T-helper 1 cell treated with Interleukin-12 subunit alpha and Interleukin-12 subunit beta and Interleukin-4 antibody, amounts not matched to agents 30 μg/mL and 1 μg/mL, for 36 hours (primary cell): ENCODE measurements around the gene CLVS2.

Experiments used
- H3K27ac Mint-ChIP-seq: one replicate; pipeline ENCODE4 v1.8.0; 2021; ENCODE audit warnings: mild to moderate bottlenecking, mixed read lengths
- H3K27me3 Mint-ChIP-seq: one replicate; pipeline ENCODE4 v1.8.0; 2021; ENCODE audit warnings: low read depth, mixed read lengths
- H3K36me3 Mint-ChIP-seq: one replicate; pipeline ENCODE4 v1.8.0; 2021; ENCODE audit warnings: low read depth, mixed read lengths
- H3K4me1 Mint-ChIP-seq: one replicate; pipeline ENCODE4 v1.8.0; 2021; ENCODE audit warnings: low read depth, mixed read lengths
- H3K4me3 Mint-ChIP-seq: one replicate; pipeline ENCODE4 v1.8.0; 2021; ENCODE audit warnings: mild to moderate bottlenecking, moderate library complexity, mixed read lengths
- H3K9me3 Mint-ChIP-seq: one replicate; pipeline ENCODE4 v1.8.0; 2021; ENCODE audit warnings: mixed read lengths

CLVS2 gene

DNA sequence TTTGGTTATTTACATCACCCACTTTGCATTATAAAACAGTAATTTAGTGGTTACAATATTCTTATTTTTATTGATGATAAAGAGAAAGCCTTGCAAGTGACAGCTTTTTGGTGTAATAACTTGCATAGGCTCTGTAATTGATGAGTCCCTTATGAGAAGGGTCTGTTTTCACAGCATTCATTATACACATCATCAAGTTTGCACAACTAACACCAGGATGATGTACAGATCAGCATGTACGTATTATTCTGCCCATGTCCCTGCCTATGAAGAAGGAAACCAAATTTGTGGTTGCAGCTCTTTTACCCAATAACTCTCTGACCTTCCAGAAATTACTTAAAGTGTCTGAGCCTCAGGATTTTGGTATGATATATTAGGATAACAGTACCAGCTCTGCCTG is 59.2 kb downstream of the CLVS2 start:
- Mint-ChIP-seq H3K9me3 (no peaks in the 10 kb centered on the region), H3K27ac (no peak overlapping the region), H3K36me3 (no peaks in the 10 kb centered on the region), H3K4me1 (no peaks in the 10 kb centered on the region), H3K4me3 (no peak overlapping the region), H3K27me3 (no peaks in the 10 kb centered on the region)

DNA sequence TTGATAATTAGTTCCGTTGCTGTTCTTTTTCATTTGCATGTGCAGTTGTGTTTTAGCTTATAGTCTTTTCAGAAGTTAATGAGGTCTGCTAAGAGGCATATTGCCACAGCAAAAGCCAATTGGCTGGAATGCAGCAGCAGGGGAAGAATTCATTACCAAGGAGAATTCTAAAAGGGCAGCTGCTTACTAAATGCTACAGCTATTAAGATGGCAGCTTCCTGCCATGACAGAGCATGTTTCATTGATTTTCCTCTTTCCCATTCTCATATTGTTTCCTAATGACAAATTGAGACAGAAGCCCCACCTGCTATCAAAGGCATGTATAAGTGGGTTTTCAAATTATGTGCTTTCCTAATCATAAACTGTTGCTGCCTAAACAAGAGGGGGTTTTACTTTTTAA is 66.6 kb downstream of the CLVS2 start:
- no peak overlapping the region for H3K4me3 Mint-ChIP-seq
- H3K27ac Mint-ChIP-seq, result no peak overlapping the region
- H3K36me3 Mint-ChIP-seq, result no peaks in the 10 kb centered on the region
- H3K9me3 Mint-ChIP-seq, result no peaks in the 10 kb centered on the region
- H3K27me3 Mint-ChIP-seq, result no peaks in the 10 kb centered on the region
- peaks cover 12% of the 10 kb centered on the region for H3K4me1 Mint-ChIP-seq

DNA sequence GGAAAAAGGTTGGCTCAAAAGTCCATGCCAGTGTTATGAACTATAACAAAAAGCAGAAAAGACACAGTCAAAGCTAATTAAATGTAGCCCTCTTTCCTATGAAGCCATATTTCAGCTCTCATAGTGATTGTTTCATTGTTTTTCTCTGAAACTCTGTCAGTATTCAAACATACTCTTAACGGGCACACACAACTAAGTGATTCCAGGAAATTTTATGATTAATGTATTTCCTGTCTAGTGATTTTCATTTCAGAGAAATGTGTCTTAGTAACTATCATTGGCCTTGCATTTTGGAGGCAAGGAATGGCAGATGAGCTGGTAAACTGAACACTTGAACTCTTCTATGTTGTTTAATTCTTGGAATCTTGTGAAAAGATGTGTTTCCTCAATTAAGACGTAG is 68.0 kb downstream of the CLVS2 start:
- H3K27ac Mint-ChIP-seq, result no peak overlapping the region
- H3K4me1 Mint-ChIP-seq, result peaks cover 12% of the 10 kb centered on the region
- H3K36me3 Mint-ChIP-seq, result no peaks in the 10 kb centered on the region
- H3K27me3 Mint-ChIP-seq, result no peaks in the 10 kb centered on the region
- H3K9me3 Mint-ChIP-seq, result no peaks in the 10 kb centered on the region
- H3K4me3 Mint-ChIP-seq, result no peak overlapping the region

DNA sequence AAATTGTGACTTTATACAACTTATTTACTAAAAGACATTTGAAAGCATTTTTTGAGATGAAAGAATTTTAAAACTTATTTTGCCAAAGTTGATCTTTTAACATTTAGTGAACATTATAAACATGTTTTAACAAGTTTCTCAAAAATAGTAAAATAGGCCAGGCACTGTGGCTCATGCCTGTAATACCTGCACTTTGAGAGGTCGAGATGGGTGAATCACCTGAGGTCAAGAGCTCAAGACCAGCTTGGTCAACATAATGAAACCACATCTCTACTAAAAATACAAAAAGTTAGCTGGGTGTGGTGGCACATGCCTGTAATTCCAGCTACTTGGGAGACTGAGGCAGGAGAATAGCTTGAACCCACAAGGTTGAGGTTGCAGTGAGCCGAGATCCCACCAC is 78.6 kb downstream of the CLVS2 start:
- Mint-ChIP-seq H3K36me3 (no peaks in the 10 kb centered on the region), H3K4me1 (no peaks in the 10 kb centered on the region), H3K27ac (no peak overlapping the region), H3K4me3 (no peak overlapping the region), H3K9me3 (no peaks in the 10 kb centered on the region), H3K27me3 (no peaks in the 10 kb centered on the region)

DNA sequence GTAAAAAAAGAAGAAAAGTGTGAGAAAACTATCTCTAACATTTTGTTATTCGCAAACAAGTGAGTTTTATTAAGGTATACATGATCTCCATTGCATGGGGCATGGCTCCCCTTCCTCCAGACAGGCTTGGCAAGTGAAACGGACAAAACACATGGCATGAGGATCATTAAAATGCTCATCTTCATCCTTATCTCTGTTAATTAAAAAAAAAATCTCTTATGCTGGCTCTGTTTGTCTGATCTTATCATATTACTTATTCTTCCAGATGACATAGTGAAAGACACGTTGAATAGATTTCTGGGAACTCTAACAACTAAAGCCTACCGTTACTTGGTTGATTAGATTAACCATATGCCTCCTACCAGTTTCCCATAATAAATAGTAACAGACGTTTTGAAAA is 89.4 kb downstream of the CLVS2 start:
- Mint-ChIP-seq H3K36me3 (no peaks in the 10 kb centered on the region), H3K27ac (no peak overlapping the region), H3K4me3 (no peak overlapping the region), H3K27me3 (no peaks in the 10 kb centered on the region), H3K4me1 (no peaks in the 10 kb centered on the region), H3K9me3 (no peaks in the 10 kb centered on the region)

DNA sequence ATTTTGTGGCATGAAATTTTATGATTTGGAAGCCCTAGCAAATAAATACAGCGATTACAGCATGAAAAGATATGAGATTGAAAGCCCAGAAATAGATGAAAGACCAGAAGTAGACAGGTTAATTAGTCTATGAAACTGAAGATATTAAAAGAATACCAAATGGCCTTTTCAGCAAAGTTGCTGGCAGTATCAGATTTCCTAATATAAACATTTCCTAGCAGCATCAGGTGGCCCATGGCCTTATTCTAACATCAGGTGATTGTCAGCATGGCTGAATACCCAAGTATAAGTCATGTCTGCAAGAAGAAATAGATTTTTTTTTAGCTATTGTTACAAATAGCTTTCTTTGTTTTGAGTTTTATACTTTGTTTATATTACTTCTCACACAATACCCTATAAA is 93.2 kb downstream of the CLVS2 start:
- H3K4me1 Mint-ChIP-seq, result no peaks in the 10 kb centered on the region
- H3K36me3 Mint-ChIP-seq, result no peaks in the 10 kb centered on the region
- H3K27ac Mint-ChIP-seq, result no peak overlapping the region
- H3K9me3 Mint-ChIP-seq, result no peaks in the 10 kb centered on the region
- H3K27me3 Mint-ChIP-seq, result no peaks in the 10 kb centered on the region
- no peak overlapping the region for H3K4me3 Mint-ChIP-seq

DNA sequence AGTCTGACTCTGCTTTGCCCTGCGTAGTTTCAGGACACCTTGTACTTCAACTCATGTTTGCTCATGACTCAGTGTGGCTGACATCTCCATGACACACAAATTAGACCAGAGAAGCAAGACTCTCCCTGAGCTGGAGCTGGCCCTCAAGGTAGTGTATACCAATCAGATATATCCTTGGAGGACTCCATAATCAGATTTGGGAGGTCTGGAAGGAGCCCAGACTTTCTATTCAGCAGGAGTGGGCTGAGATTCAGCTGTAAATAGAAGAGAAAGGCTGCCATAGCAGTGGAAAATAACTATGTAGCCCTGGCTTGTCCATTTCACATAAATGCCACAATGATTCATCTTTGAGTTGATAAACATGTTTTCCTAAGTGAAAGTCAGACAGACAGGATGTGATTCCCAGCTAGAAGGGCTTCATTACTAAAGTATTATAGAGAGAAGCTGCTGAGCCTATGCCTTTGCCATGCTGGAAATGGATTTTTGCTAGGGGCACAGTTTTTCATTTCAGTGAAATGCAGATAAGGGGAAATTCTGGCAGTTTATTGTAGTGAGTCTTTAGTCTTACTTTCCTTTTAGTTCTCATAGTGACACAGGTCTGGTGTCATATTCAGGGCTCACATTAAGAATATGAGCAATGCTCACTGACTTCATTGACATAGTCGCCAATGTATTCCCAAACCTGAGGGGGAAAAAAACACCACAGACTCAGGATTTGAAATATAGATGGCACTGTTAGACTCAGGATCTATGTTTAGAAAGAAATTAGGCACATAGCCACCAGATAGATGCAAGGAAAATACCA is 95.3 kb downstream of the CLVS2 start:
- Mint-ChIP-seq H3K36me3 (no peaks in the 10 kb centered on the region), H3K4me1 (no peaks in the 10 kb centered on the region), H3K4me3 (no peak overlapping the region), H3K27me3 (no peaks in the 10 kb centered on the region), H3K27ac (no peak overlapping the region), H3K9me3 (no peaks in the 10 kb centered on the region)

DNA sequence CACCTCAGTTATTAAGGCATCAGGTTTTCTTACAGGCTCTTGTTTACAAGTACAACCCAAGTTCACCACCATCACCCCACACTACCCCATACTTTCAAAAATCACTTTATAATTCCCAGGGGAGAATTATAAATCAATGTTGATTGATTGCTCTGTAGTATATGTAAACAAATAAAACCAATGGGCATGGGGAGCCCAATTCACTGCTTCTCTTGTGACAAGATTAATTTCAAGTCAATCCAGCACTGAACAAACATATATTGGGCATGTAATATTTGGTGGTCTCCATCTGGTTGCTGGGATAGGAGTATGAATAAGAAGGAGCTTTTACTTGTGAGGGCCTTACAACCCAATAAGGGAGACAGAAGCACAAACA is 95.8 kb downstream of the CLVS2 start:
- no peaks in the 10 kb centered on the region for H3K4me1 Mint-ChIP-seq
- no peaks in the 10 kb centered on the region for H3K27me3 Mint-ChIP-seq
- H3K27ac Mint-ChIP-seq, result no peak overlapping the region
- H3K36me3 Mint-ChIP-seq, result no peaks in the 10 kb centered on the region
- H3K4me3 Mint-ChIP-seq, result no peak overlapping the region
- no peaks in the 10 kb centered on the region for H3K9me3 Mint-ChIP-seq

DNA sequence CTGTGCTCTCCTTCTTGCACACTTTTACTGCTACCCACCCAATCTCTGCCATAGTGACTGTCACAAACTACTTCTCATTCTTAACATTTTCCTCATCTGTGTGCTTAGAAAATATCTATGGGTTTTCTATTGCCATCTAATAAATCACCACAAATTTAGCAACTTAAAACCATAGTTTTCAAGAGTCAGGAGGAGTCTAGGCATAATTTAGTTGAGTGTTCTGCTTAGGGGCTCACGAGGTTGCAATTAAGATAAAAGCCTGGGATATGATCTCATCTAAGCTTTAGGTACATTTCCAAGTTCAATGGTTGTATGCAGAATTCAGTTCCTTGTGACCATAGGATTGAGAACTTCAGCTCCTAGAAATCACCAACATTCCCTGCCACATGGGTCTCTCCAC is 98.8 kb downstream of the CLVS2 start:
- no peak overlapping the region for H3K27ac Mint-ChIP-seq
- no peak overlapping the region for H3K4me3 Mint-ChIP-seq
- no peaks in the 10 kb centered on the region for H3K4me1 Mint-ChIP-seq
- no peaks in the 10 kb centered on the region for H3K27me3 Mint-ChIP-seq
- peaks cover 5% of the 10 kb centered on the region for H3K9me3 Mint-ChIP-seq
- no peaks in the 10 kb centered on the region for H3K36me3 Mint-ChIP-seq

DNA sequence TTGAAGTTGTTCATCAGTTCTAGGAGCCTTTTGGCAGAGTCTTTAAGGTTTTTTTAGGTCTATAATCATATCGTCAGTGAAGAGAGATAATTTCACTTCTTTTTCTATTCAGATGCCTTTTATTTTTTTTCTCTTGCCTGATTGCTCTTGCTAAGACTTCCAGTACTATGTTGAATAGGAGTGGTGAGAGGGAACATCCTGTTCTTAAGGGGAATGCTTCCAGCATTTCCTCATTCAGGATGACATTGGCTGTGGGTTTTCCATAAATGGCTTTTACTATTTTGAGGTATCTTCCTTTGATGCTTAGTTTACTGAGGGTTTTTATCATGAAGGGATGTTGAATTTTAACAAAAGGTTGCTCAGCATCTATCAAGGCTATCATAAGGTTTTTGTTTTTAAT is 109.5 kb downstream of the CLVS2 start:
- Mint-ChIP-seq H3K27me3 (no peaks in the 10 kb centered on the region), H3K4me1 (no peaks in the 10 kb centered on the region), H3K27ac (no peak overlapping the region), H3K9me3 (peaks cover 9% of the 10 kb centered on the region), H3K4me3 (no peak overlapping the region), H3K36me3 (no peaks in the 10 kb centered on the region)

DNA sequence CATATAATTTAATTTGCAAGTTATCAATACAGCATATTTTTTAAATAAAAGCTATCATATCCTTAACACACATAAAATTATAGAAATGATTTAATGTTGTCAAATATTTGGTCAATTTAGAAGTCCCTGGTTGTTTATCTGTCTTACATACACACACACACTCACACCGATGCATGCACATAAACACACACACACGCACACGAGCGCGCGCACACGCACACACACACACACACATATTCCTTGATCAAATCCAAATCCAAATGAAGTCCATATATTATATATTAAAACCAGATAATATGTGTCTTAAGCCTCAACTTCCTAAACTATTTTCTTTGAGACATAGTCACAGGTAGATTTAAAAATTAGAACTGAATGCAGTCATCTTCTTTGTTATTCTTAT is 120.3 kb downstream of the CLVS2 start:
- Mint-ChIP-seq H3K27me3 (no peaks in the 10 kb centered on the region), H3K4me1 (no peaks in the 10 kb centered on the region)

DNA sequence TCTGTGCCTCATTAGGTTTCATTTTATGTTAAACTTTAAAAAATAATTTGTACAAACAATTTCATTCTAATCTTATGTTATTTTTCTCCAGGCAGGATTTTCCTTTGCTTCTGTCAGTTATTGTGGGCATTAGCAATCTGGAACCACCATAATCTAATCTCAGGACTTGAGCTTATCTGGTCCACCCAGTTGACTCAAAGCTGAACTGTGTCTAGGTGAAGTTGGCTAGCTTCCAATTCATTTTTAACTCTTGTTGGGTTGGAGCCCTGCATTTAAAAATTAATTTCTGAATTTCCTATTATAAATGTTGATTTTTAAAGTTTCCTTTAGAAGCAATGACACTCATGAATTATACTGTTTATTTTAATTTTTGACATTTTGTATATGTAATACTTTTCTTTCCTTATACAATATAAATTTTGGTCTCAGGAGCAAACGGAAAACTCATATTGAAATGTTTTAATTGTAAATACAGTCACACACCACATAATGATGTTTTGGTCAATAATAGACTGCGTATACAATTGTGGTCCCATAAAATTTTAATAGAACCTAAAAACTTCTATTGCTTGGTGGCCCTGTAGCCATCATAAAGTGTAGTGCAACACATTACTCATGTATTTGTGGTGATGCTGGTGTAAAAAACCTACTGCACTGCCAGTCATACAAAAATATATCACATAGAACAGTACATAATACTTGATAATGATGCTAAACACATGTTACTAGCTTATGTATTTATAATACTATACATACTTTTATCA is 121.3 kb downstream of the CLVS2 start:
- Mint-ChIP-seq H3K4me1 (no peaks in the 10 kb centered on the region), H3K27me3 (no peaks in the 10 kb centered on the region), H3K36me3 (no peaks in the 10 kb centered on the region), H3K4me3 (no peak overlapping the region), H3K27ac (no peak overlapping the region), H3K9me3 (no peaks in the 10 kb centered on the region)

More for the DNA sequence above, 120.3 kb downstream of the CLVS2 start:
- Mint-ChIP-seq H3K9me3 (no peaks in the 10 kb centered on the region), H3K27ac (no peak overlapping the region), H3K36me3 (no peaks in the 10 kb centered on the region), H3K4me3 (no peak overlapping the region)

DNA sequence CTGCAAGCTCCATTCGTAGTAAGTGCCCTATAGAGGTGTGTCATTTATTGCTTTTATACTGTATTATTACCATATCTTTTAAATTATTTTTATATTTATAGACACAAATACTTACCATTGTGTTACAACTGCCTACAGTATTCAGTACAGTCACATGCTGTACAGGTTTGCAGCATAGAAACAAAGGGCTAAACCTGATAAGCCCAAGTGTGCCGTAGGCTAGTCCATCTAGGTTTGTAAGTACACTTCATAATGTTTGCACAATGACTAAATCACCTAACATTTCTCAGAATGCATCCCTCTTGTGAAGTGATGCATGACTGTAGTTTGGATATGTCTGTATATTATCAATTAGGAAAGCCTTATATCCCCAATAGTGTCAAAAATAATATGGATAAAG is 122.8 kb downstream of the CLVS2 start:
- Mint-ChIP-seq H3K4me1 (no peaks in the 10 kb centered on the region), H3K27me3 (no peaks in the 10 kb centered on the region), H3K4me3 (no peak overlapping the region), H3K9me3 (peaks cover 4% of the 10 kb centered on the region), H3K27ac (no peak overlapping the region), H3K36me3 (no peaks in the 10 kb centered on the region)
